ENCODE results near the gene NFAT5. TPM values are rescaled to one million over a fixed set of nuclear protein-coding genes. Genes with fewer than 3 reads are reported as not detected.
A peak's percentile ranks its signal among the peaks of the same experiment; 100 is the strongest.

The NFAT5 gene
- total and polyA plus RNA-seq, 12 donors, result 1.9 to 79.4 (median 50.7) TPM

GRCh38 chr16:69651217-69651616 is 85.5 kb downstream of the NFAT5 start:
- Histone ChIP-seq H3K27me3 (no peaks in the 10 kb centered on the region), H3K9me3 (replicated peaks in 1 of 3) (no peaks in the 10 kb centered on the region), H3K4me1 (replicated peaks in 1 of 2) (peaks cover 0 to 11% of the 10 kb centered on the region in 2 donors), H3K27ac (no peak overlapping the region), H3K36me3 (replicated peaks in 1 of 2) (peaks cover 7 to 67% of the 10 kb centered on the region in 2 donors), H3K4me3 (no peak overlapping the region)
- DNase-seq, result no peak
- WGBS, 4 donors, result 88 to 94% (median 92%) methylated on average over 2 of the region's 2 CpGs
- intact Hi-C loops (cut with DNase I), result no loop called here
- no peak for TF ChIP-seq POLR2A (IDR thresholded peaks at IDR 0.05)
- TF ChIP-seq CTCF (IDR thresholded peaks at IDR 0.05), result no peak

GRCh38 chr16:69654280-69654931 is 88.6 kb downstream of the NFAT5 start:
- H3K27ac ChIP-seq, result peak overlapping the region in 1 of 5 donors; percentile 12
- H3K36me3 ChIP-seq (replicated peaks in 1 of 2), result peaks cover 0 to 67% of the 10 kb centered on the region in 2 donors
- no peaks in the 10 kb centered on the region for H3K27me3 ChIP-seq
- DNase-seq, result no peak
- no peak for TF ChIP-seq CTCF (IDR thresholded peaks at IDR 0.05)
- no peak for TF ChIP-seq POLR2A (IDR thresholded peaks at IDR 0.05)
- no peaks in the 10 kb centered on the region for H3K9me3 ChIP-seq (replicated peaks in 1 of 3)
- H3K4me3 ChIP-seq, result no peak overlapping the region
- peaks cover 0 to 8% of the 10 kb centered on the region in 2 donors for H3K4me1 ChIP-seq (replicated peaks in 1 of 2)
- 83 to 89% (median 86%) methylated on average over 3 of the region's 3 CpGs for WGBS, 4 donors
- intact Hi-C loops (cut with DNase I), result no loop called here

GRCh38 chr16:69660166-69660565 is 94.4 kb downstream of the NFAT5 start:
- no peaks in the 10 kb centered on the region for H3K4me1 ChIP-seq (replicated peaks in 1 of 2)
- H3K27ac ChIP-seq, result peak overlapping the region in 1 of 5 donors; percentile 42
- WGBS, 4 donors, result 53 to 67% (median 59%) methylated on average over 4 of the region's 4 CpGs
- no peak for TF ChIP-seq POLR2A (IDR thresholded peaks at IDR 0.05)
- no peak for TF ChIP-seq CTCF (IDR thresholded peaks at IDR 0.05)
- no peaks in the 10 kb centered on the region for H3K9me3 ChIP-seq (replicated peaks in 1 of 3)
- DNase-seq, result peak in 3 of 7 donors; percentile 33 to 69 (median 41)
- no peaks in the 10 kb centered on the region for H3K27me3 ChIP-seq
- intact Hi-C loops (cut with DNase I), result no loop called here
- H3K36me3 ChIP-seq (replicated peaks in 1 of 2), result peaks cover 0 to 57% of the 10 kb centered on the region in 2 donors
- no peak overlapping the region for H3K4me3 ChIP-seq

GRCh38 chr16:69662901-69663300 is 97.1 kb downstream of the NFAT5 start:
- Histone ChIP-seq H3K9me3 (replicated peaks in 1 of 3) (no peaks in the 10 kb centered on the region), H3K36me3 (replicated peaks in 1 of 2) (peaks cover 0 to 33% of the 10 kb centered on the region in 2 donors), H3K4me3 (no peak overlapping the region), H3K27me3 (no peaks in the 10 kb centered on the region), H3K4me1 (replicated peaks in 1 of 2) (no peaks in the 10 kb centered on the region), H3K27ac (no peak overlapping the region)
- intact Hi-C loops (cut with DNase I), result no loop called here
- TF ChIP-seq POLR2A (IDR thresholded peaks at IDR 0.05) (no peak), CTCF (IDR thresholded peaks at IDR 0.05) (no peak)
- no peak for DNase-seq
- 84 to 91% (median 87%) methylated on average over 1 of the region's 1 CpG for WGBS, 4 donors
